Stimulated activated CD8-positive, alpha-beta memory T cell treated with anti-CD3 and anti-CD28 coated beads, Interleukin-7, amount 100 ng/mL, for 48 hours (primary cell): ENCODE data around the gene TPPP.
"Not testable (repeated sequence)": the region's sequence is repeated elsewhere in the genome, so short reads cannot be mapped to it uniquely, and the experiment has no call there.

ENCODE experiments used
- DNase-seq, 2 donors: peaks; one replicate each; pipeline ENCODE4 v3.0.0-alpha.2; 2020; ENCODE audit warnings: low read depth in 1 of 2; ENCODE audit errors: extremely low read depth in 1 of 2

The TPPP gene

GRCh38 chr5:693271-694041 is at the start of gene TPPP:
Gene TPPP (minus strand): TSS chr5:693352. CDS start chr5:678060, 15,292 bp downstream.
- DNase-seq: peak; percentile 48 to 49

DNA sequence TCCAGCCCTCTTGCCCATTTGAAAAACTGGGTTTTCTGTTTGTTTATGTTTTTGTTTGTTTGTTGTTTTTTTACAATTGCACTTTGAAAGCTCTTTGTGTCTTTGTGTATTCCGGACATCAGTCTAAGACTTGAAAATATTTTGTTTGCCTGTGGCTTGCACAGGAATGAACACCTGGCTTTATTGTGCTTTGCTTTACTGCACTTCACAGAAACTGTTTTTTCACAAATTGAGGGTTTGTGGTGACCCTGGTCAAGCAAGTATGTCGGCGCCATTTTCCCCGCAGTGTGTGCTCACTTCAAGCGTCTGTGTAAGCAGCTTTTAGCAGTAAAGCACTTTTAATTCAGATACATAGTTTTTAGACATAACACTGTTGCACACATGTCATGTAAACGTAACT is 49.1 kb upstream of the TPPP start:
- not testable (repeated sequence) for DNase-seq

GRCh38 chr5:734145-734544 is 41.0 kb upstream of the TPPP start:
- not testable (repeated sequence) for DNase-seq

DNA sequence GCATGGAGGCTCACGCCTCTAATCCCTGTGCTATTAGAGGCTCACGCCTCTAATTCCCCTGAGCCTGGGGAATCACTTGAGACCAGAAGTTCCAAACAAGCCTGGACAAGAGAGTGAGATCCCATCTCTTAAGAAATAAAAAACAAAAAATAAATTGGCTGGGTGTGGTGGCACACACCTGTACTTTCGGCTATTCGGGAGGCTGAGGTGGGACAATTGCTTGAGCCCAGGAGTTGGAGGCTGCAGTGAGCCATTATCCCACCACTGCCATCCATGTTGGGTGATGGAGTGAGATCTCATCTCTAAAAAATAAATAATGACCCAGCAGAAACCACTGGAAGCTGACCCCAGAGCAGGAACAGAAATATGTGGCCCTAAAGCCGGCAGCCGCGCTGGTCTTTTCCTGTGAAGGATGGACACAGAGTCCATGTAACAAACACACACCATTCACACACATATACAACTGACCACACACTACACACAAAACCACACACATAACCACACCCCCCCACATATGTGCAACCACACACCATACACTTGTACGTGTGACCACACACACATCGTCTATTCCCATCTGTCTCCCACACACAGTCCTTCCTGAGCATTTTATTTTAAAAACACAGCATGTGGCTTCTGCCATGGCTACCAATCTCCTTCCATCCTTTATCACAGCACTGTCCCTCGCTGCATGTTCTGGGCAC is 39.8 kb upstream of the TPPP start:
- DNase-seq: not testable (repeated sequence)

DNA sequence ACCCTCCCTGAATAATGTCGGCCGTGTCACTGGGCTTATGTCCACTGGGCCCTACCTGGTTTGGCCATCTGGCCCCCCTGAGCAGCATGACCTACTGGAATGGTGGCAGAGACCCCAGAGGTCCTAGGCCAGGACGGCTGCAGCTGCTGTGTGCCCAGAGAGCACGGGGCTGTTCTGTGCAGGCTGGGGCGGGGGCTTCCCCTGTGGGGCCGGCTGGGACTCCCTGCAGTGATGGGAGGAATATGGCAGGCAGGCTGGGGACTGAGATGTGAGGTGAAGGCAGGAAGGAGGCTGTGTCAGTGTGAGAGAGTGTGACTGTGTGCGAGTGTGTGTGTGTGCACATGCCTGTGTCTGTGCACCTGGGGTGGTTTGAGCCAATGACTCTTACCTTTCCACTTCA is 36.1 kb upstream of the TPPP start:
- DNase-seq: not testable (repeated sequence)

GRCh38 chr5:727087-727486 is 33.9 kb upstream of the TPPP start:
- not testable (repeated sequence) for DNase-seq

- not testable (repeated sequence) for DNase-seq
These were observed 30.7 kb upstream of the TPPP start for GRCh38 chr5:723865-724264.

DNA sequence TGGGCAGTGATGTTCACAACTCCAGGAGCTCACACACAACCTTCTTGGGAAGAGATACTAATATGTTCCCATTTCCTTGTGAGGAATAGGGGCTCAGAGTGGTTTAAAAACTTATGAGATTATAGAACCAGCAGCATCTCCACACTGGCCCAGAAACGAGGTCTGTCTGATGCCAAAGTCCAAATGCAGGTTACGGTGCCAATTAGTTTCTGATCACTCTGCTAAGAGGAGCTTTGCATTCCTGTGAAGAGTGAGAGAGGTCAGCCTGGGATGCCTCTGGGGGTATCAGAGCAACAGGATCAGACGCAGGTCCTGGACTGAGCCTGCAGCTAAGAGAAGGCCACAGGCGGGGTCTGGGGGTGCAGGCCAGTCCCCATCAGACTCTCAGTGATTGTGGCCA is 30.2 kb upstream of the TPPP start:
- DNase-seq: not testable (repeated sequence)

DNA sequence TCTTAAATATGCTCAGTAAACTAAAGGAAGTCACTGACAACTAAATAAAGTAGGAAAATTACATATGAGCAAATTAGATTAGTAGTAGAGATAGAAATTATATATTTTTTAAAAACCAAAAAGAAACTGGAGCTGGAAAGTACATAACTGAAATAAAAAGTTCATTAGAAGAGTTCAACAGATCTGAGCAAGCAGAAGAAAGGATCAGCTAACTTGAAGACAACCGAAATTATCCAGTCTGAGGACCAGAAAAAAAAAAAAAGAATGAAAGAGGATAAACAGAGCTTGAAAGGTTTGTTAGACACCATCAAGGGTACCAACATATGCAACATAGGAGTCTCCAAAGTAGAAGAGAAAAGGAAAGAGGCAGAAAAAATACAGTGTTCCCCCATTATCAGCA is 26.2 kb upstream of the TPPP start:
- DNase-seq: not testable (repeated sequence)

- DNase-seq: no peak
These were observed 24.0 kb upstream of the TPPP start for GRCh38 chr5:717143-717542.

- DNase-seq: not testable (repeated sequence)
These were observed 23.6 kb upstream of the TPPP start for GRCh38 chr5:716740-717139.

DNA sequence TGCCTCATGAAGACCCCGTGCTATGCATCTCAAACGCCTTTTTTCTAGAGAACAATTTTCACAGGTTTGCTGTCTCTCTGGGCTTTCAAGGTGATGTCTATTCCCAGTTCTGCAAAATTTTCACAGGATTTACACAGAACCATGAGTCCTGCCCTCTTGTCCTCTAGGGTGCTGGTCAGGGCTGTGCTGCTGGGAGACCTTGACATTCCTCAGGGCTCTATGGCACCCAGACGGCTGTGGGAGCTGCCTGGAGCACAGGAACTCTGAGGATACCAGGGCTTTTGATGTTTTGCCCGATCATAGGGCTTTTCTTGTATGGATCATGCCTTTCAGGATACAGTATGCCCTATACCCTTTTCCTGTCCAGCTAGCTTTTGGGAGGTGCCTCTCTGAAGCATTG is 22.5 kb upstream of the TPPP start:
- DNase-seq: not testable (repeated sequence)

- not testable (repeated sequence) for DNase-seq
These were observed 21.3 kb upstream of the TPPP start for GRCh38 chr5:714215-715118.

GRCh38 chr5:713686-714085 is 20.5 kb upstream of the TPPP start:
- DNase-seq: not testable (repeated sequence)

- DNase-seq: not testable (repeated sequence)
These were observed 15.8 kb upstream of the TPPP start for GRCh38 chr5:708848-709517.

DNA sequence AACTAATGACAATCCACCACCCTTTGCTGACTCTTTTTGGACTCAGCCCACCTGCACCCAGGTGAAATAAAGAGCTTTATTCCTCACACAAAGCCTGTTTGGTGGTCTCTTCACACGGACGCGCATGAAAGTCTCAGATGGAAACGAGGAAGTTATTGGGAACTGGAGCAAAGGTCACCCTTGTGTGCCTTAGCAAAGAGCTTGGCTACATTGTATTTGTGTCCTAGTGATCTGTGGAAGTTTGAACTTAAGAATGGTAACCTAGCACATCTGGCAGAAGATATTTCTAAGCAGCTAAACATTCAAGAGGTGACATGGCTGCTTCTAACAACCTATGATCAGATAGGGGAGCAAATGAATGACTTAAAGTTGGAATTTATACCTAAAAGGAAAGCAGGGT is 15.2 kb upstream of the TPPP start:
- DNase-seq: not testable (repeated sequence)

GRCh38 chr5:706127-706526 is 13.0 kb upstream of the TPPP start:
- DNase-seq: not testable (repeated sequence)

DNA sequence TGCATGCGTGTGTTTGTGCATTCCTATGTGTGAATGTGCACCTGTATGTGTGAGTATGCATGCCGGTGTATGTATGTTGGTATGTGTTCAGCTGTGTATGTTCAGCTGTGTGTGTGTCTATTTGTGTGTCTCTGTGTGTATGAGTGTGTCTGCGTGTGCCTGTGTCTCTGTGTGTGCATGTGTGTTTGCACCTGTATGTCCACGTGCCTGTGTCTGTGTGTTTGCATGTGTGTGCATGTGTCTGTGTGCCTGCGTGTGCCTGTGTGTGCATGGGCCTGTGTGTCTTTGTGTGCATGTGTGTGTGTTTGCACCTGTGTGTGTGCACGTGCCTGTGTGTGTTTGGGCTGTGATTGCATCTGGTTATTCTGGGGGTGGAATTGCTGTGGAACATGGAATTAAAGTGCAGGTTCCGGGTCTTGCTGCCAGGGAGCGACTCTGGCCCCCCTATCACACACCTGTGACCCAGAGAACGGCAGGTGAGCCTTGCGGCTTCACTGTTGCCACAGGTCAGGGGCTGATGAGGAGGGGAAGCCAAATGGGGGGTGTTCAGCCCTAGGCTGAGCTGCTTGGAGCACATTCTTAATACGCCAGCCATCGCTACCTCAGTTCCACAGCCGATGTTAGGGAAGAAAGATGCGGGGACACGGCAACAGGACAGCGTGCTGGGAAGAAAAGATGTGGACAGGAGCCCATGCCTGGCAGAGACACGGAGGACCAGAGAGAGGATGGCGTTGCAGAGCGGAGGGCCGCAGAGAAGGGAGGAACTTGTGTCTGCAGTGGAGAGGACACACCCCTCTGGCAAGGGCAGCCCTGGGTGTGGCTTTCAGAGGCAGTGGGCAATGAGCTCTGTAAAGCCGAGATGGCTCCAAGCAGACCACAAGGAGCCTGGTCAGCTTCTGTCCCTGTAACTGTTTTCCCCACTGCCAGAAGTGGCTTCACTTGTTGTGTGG is 3.9 kb upstream of the TPPP start:
- not testable (repeated sequence) for DNase-seq

DNA sequence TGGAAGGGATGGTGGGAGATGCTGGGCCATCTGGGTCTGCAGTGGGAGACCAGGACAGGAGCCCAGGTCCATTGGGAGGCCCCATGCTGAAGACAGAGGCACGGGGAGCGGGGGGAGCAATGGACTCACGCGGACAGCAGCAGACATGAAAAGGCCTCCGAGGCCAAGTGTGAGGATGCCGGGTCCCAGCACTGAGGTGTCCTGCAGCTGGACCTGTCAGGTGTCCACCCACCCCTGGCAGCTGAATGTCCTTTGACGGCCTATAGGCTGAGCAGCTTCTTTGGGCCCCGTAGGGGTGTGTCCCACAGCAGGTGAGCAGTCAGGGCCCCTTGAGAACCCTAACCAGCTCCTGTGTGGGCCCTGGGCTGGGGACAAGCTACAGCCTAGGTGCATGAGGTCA is 3.0 kb upstream of the TPPP start:
- not testable (repeated sequence) for DNase-seq
